ENCODE measurements around the gene DIAPH2.

Gene DIAPH2

DNA sequence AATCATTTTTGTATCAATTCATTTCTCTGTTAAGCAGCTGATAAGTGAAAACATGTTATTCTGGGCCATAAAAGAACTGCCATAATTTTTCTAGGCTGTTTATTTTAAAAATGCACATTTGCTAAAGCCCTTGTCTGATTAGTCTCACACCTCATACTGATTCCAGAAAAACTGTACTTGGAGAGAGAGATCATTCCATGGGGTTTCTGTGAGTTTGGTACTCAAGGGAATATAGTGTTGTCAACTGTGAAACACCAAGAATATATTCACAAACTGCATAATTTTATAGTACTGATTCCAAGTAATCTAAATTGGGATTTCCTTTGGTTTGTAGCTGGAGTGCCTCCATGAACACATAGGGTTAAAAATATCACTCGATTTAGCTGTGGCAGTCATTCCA lies 746.6 kb downstream of the DIAPH2 start:
- no peaks in the 10 kb centered on the region for H3K36me3 ChIP-seq (ENCODE audit: insufficient read depth, low read length)
- H3K4me3 ChIP-seq (ENCODE audit: low read depth in 1 of 2, low read length in 2 of 2): no peak overlapping the region
- no peaks in the 10 kb centered on the region for H3K27me3 ChIP-seq (ENCODE audit: control insufficient read depth in 1 of 2, insufficient read depth in 2 of 2, low read length in 2 of 2)
- no peaks in the 10 kb centered on the region for H3K9me3 ChIP-seq (ENCODE audit: low read length)
- no peak overlapping the region for H3K27ac ChIP-seq (ENCODE audit: low read depth, low read length)
- H3K9ac ChIP-seq (ENCODE audit: low read length): no peak overlapping the region
- no peaks in the 10 kb centered on the region for H3K4me1 ChIP-seq (ENCODE audit: insufficient read depth, low read length)

DNA sequence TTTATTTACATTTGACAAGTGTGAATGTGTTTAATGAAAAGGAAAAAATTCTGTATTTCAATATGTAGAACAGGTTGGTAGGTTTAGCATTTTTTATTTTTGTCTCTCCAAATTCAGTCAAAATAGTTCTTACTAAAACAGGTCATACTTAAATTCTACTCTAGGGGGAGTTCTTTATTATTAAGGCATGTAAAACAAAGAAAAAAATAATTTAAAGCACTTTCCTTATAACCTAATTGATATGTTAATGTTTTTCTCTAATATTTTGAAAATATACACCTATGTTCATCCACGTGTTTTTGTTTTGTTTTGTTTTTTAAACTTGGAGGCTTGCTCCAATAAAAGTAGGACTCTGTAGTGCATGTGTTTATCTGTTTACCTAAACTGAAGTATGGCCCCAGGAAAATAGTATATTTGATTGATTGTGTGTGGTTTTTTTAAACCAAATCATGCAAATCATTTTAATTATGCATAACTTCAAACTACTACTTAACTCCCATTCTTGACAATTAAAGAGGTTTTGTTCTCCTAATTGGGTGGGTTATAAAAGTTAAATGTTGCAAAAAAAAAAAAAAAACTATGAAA lies 761.7 kb downstream of the DIAPH2 start:
- no peaks in the 10 kb centered on the region for H3K9me3 ChIP-seq (ENCODE audit: low read length)
- no peaks in the 10 kb centered on the region for H3K36me3 ChIP-seq (ENCODE audit: insufficient read depth, low read length)
- no peaks in the 10 kb centered on the region for H3K4me1 ChIP-seq (ENCODE audit: insufficient read depth, low read length)
- H3K4me3 ChIP-seq (ENCODE audit: low read depth in 1 of 2, low read length in 2 of 2): no peak overlapping the region
- no peak overlapping the region for H3K27ac ChIP-seq (ENCODE audit: low read depth, low read length)
- no peak overlapping the region for H3K9ac ChIP-seq (ENCODE audit: low read length)
- no peaks in the 10 kb centered on the region for H3K27me3 ChIP-seq (ENCODE audit: control insufficient read depth in 1 of 2, insufficient read depth in 2 of 2, low read length in 2 of 2)

DNA sequence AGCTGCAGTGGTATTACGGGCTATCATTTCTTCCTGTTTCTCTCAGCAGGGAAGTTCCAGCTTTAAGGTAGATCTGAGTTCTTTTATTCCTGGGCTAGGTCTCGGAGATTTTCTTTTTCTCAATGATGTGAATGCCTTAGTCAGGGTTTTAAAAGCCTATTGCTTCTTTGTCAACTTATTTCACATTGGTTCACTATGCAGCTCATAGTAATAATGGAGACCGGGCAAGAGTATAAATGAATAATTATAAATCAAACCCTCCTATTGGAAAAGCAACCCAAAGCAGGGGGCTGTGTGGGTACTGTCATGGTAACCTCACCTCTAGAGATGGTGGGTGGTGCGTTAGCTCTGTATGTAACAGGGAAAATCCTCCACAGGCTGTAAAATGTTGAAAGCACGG lies 762.7 kb downstream of the DIAPH2 start:
- Histone ChIP-seq H3K36me3 (ENCODE audit: insufficient read depth, low read length) (no peaks in the 10 kb centered on the region), H3K4me1 (ENCODE audit: insufficient read depth, low read length) (no peaks in the 10 kb centered on the region), H3K9ac (ENCODE audit: low read length) (no peak overlapping the region), H3K4me3 (ENCODE audit: low read depth in 1 of 2, low read length in 2 of 2) (no peak overlapping the region), H3K27me3 (ENCODE audit: control insufficient read depth in 1 of 2, insufficient read depth in 2 of 2, low read length in 2 of 2) (no peaks in the 10 kb centered on the region), H3K9me3 (ENCODE audit: low read length) (no peaks in the 10 kb centered on the region), H3K27ac (ENCODE audit: low read depth, low read length) (no peak overlapping the region)

DNA sequence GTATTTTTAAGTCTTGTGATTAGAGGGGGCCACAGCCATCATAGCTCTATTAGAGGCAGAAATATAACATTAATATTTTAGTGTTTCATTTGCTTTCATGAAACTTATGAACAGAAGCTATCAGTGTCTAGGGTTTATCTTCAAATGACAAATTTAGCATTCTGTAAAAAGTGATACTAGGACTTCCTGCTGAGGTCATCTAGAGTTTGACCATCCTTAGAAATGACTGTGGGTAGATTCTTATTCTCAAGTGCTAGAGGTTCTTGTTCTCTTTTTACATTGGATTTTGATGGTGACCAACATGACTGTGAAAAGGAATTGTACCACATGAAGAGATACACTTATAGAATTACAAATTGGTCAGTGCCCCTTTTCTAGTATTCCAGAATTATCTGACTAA lies 767.6 kb downstream of the DIAPH2 start:
- H3K4me3 ChIP-seq (ENCODE audit: low read depth in 1 of 2, low read length in 2 of 2): no peak overlapping the region
- H3K27me3 ChIP-seq (ENCODE audit: control insufficient read depth in 1 of 2, insufficient read depth in 2 of 2, low read length in 2 of 2): no peaks in the 10 kb centered on the region
- no peak overlapping the region for H3K9ac ChIP-seq (ENCODE audit: low read length)
- H3K27ac ChIP-seq (ENCODE audit: low read depth, low read length): no peak overlapping the region
- no peaks in the 10 kb centered on the region for H3K4me1 ChIP-seq (ENCODE audit: insufficient read depth, low read length)
- H3K9me3 ChIP-seq (ENCODE audit: low read length): no peaks in the 10 kb centered on the region
- no peaks in the 10 kb centered on the region for H3K36me3 ChIP-seq (ENCODE audit: insufficient read depth, low read length)

DNA sequence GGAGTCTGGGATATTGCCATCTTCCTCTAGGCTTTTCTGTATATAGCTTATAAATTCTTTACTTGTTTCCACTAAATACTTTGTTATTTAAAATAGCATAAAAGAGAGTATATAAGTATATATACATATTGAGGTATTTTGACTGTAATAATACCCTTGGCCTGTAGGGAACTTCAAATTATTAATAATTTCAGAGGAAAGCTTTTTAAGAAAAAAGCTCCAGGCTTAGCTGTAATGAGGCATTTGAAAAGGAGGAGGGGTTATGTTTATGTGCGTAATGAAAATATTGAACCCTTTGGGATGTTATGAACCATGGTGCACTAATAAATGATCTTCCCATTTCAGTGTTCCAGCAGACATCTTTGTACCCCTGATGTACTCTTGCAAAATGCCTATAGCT lies 777.1 kb downstream of the DIAPH2 start:
- no peaks in the 10 kb centered on the region for H3K27me3 ChIP-seq (ENCODE audit: control insufficient read depth in 1 of 2, insufficient read depth in 2 of 2, low read length in 2 of 2)
- no peak overlapping the region for H3K4me3 ChIP-seq (ENCODE audit: low read depth in 1 of 2, low read length in 2 of 2)
- H3K9ac ChIP-seq (ENCODE audit: low read length): no peak overlapping the region
- no peak overlapping the region for H3K27ac ChIP-seq (ENCODE audit: low read depth, low read length)
- H3K36me3 ChIP-seq (ENCODE audit: insufficient read depth, low read length): no peaks in the 10 kb centered on the region
- H3K9me3 ChIP-seq (ENCODE audit: low read length): no peaks in the 10 kb centered on the region
- H3K4me1 ChIP-seq (ENCODE audit: insufficient read depth, low read length): no peaks in the 10 kb centered on the region

DNA sequence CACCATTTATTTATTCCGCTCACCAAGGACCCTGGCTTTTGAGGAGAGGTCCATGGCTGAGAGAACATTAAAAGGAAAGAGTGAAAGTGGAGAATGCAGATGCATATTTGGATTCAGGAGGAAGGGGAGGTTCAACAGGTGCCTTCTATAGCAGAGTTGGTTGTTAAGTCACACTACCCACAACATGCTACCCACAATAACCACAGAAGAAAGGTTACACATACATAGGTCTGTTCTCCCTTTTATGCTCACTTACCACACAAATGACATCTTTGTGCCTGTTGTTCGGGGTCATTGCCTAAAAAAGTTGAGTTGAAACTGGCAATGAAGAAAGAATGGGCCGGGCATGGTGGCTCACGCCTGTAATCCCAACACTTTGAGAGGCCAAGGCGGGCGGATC lies 786.4 kb downstream of the DIAPH2 start:
- no peak overlapping the region for H3K9ac ChIP-seq (ENCODE audit: low read length)
- H3K27ac ChIP-seq (ENCODE audit: low read depth, low read length): no peak overlapping the region
- H3K9me3 ChIP-seq (ENCODE audit: low read length): no peaks in the 10 kb centered on the region
- H3K36me3 ChIP-seq (ENCODE audit: insufficient read depth, low read length): no peaks in the 10 kb centered on the region
- no peak overlapping the region for H3K4me3 ChIP-seq (ENCODE audit: low read depth in 1 of 2, low read length in 2 of 2)
- H3K27me3 ChIP-seq (ENCODE audit: control insufficient read depth in 1 of 2, insufficient read depth in 2 of 2, low read length in 2 of 2): no peaks in the 10 kb centered on the region
- H3K4me1 ChIP-seq (ENCODE audit: insufficient read depth, low read length): no peaks in the 10 kb centered on the region

DNA sequence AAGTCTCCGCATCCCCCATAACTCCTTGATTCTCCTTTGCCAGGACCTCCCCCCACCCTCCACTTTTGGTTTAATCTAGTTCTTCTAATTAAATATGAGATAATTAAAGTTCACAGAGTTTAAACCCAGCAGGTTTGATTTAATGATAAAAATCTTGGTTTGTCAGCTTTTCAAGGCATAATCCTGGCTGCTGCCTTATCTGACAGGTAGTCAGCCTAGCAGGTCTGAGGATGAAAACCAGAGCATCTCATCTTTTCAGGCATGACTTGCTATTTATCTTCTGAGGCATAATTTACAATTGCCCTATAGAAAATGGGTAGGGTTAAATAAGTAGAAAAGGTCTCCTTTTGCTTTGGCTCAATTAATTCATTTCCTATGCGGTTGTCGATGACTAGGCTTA lies 790.3 kb downstream of the DIAPH2 start:
- H3K9ac ChIP-seq (ENCODE audit: low read length): no peak overlapping the region
- H3K4me1 ChIP-seq (ENCODE audit: insufficient read depth, low read length): no peaks in the 10 kb centered on the region
- no peaks in the 10 kb centered on the region for H3K27me3 ChIP-seq (ENCODE audit: control insufficient read depth in 1 of 2, insufficient read depth in 2 of 2, low read length in 2 of 2)
- no peak overlapping the region for H3K4me3 ChIP-seq (ENCODE audit: low read depth in 1 of 2, low read length in 2 of 2)
- no peaks in the 10 kb centered on the region for H3K9me3 ChIP-seq (ENCODE audit: low read length)
- H3K27ac ChIP-seq (ENCODE audit: low read depth, low read length): no peak overlapping the region
- no peaks in the 10 kb centered on the region for H3K36me3 ChIP-seq (ENCODE audit: insufficient read depth, low read length)

DNA sequence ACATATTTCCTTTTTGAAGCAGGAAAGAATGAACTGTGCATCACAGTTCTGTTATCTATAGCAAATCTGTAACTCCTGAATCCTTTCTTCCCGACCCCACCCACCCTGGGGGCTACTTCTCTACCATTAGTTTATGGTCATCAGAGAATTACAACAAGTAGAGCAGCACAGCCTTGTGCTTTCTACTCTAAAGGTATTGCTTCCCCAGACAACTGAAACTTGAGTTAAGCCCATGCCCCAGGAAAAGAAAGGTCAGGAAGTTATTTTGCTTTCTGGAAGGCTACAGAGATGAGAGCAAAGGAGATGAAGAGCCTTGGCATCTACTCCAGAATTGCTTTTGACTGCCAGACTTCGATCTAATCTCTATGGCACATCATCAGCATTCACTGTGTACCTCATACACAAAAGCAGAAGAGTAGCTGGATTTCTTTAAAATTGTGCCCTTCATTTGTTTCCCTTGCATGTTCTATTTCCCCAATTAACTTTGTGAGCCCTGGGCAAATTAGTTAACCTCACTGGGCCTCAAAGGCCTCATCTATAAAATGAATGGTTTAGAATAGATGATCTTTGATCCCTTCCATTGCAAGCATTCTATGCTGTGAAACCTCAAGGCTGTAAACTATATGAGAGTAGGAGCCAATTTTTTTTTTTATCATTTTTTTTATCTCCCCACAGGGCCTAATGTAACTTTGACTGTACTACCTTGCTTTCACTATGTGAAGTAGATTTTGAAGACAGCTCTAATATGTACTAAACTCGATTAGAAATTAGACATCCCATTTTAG lies 794.7 kb downstream of the DIAPH2 start:
- H3K9me3 ChIP-seq (ENCODE audit: low read length): no peaks in the 10 kb centered on the region
- H3K4me3 ChIP-seq (ENCODE audit: low read depth in 1 of 2, low read length in 2 of 2): no peak overlapping the region
- no peaks in the 10 kb centered on the region for H3K36me3 ChIP-seq (ENCODE audit: insufficient read depth, low read length)
- no peak overlapping the region for H3K9ac ChIP-seq (ENCODE audit: low read length)
- no peaks in the 10 kb centered on the region for H3K27me3 ChIP-seq (ENCODE audit: control insufficient read depth in 1 of 2, insufficient read depth in 2 of 2, low read length in 2 of 2)
- no peak overlapping the region for H3K27ac ChIP-seq (ENCODE audit: low read depth, low read length)
- H3K4me1 ChIP-seq (ENCODE audit: insufficient read depth, low read length): no peaks in the 10 kb centered on the region

DNA sequence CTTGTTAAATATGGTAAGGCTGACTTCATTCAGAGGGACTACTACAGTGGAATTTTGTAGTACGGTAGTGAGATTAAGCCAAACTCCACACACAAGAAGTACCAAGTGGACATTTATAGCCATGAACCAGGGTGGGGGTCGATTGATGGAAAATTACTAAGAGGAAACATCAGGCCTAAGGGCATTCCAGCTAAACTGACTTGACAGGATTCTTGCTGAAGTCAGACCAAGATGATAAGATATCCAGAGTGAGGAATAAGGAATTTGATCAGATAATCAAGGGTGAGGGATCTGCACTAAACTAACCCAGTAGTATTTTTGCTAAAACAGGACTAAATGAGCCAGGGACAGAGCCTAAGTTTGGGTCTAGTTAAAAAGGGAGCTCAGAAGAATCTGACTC lies 796.6 kb downstream of the DIAPH2 start:
- H3K27me3 ChIP-seq (ENCODE audit: control insufficient read depth in 1 of 2, insufficient read depth in 2 of 2, low read length in 2 of 2): no peaks in the 10 kb centered on the region
- no peaks in the 10 kb centered on the region for H3K9me3 ChIP-seq (ENCODE audit: low read length)
- no peak overlapping the region for H3K27ac ChIP-seq (ENCODE audit: low read depth, low read length)
- H3K4me3 ChIP-seq (ENCODE audit: low read depth in 1 of 2, low read length in 2 of 2): no peak overlapping the region
- H3K9ac ChIP-seq (ENCODE audit: low read length): no peak overlapping the region
- H3K4me1 ChIP-seq (ENCODE audit: insufficient read depth, low read length): no peaks in the 10 kb centered on the region
- H3K36me3 ChIP-seq (ENCODE audit: insufficient read depth, low read length): no peaks in the 10 kb centered on the region

DNA sequence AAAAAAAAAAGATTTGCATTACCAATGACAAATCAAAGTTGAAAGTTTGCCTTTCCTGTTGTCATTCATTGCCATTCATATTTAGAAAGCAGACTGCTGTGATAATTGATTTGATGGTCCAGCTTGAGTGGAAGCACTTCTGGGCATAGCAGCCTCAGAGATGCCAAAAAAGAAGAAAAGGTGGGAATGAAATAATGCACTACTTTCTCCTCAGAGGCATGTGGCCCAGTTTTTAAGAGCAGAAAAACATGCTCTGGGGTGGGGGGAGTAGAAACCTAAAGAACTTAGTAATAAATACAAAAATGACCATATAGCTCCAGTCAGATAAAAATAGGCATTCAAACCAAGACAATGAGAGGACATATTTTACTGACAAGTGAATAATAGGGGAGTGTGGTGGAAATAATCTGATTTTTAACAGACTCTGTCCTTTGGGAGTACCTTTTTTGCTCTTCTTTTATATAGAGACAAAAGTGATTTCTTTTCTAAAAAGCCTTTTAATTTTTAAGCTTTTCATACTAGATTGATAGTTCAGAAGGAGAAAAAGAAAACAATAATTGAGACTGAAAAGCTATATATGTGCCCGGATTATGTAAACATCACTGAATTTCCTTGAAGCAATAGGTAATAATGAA lies 798.1 kb downstream of the DIAPH2 start:
- Histone ChIP-seq H3K36me3 (ENCODE audit: insufficient read depth, low read length) (no peaks in the 10 kb centered on the region), H3K4me1 (ENCODE audit: insufficient read depth, low read length) (no peaks in the 10 kb centered on the region), H3K27me3 (ENCODE audit: control insufficient read depth in 1 of 2, insufficient read depth in 2 of 2, low read length in 2 of 2) (no peaks in the 10 kb centered on the region), H3K9ac (ENCODE audit: low read length) (no peak overlapping the region), H3K27ac (ENCODE audit: low read depth, low read length) (no peak overlapping the region), H3K9me3 (ENCODE audit: low read length) (no peaks in the 10 kb centered on the region), H3K4me3 (ENCODE audit: low read depth in 1 of 2, low read length in 2 of 2) (no peak overlapping the region)

DNA sequence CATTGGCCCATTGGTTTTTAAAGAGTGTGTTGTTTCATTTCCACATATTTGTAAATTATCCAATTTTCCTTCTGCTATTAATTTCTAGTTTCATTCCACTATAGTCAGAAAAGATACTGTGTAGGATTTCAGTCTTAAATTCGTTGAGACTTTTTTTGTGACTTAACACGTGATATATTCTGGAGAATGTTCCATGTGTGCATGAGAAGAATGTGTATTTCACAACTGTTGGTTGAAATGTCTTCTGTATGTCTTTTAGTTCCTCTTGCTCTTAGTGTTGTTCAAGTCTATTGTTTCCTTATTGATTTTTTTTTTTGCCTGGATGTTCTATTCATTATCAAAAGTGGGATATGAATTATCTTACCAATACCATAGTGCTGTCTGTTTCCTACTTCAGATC lies 806.0 kb downstream of the DIAPH2 start:
- no peaks in the 10 kb centered on the region for H3K27me3 ChIP-seq (ENCODE audit: control insufficient read depth in 1 of 2, insufficient read depth in 2 of 2, low read length in 2 of 2)
- H3K9me3 ChIP-seq (ENCODE audit: low read length): no peaks in the 10 kb centered on the region
- H3K27ac ChIP-seq (ENCODE audit: low read depth, low read length): no peak overlapping the region
- no peak overlapping the region for H3K9ac ChIP-seq (ENCODE audit: low read length)
- no peaks in the 10 kb centered on the region for H3K36me3 ChIP-seq (ENCODE audit: insufficient read depth, low read length)
- no peaks in the 10 kb centered on the region for H3K4me1 ChIP-seq (ENCODE audit: insufficient read depth, low read length)
- H3K4me3 ChIP-seq (ENCODE audit: low read depth in 1 of 2, low read length in 2 of 2): no peak overlapping the region
